Occipital lobe (tissue), 3 donors: ENCODE results near the gene SYCP3. TPM values are rescaled to one million over a fixed set of nuclear protein-coding genes. Genes with fewer than 3 reads are reported as not detected.

ENCODE experiments used
- DNase-seq: peaks from one replicate; lab custom pipeline; 2025; lab: John Stamatoyannopoulos, UW
- small RNA-seq: library from RNA; depleted of rRNA; stranded (forward); fragments of <200 nt; gene quantifications from one replicate; pipeline ENCODE3, GENCODE V24; 2014
- total RNA-seq: library from RNA; depleted of rRNA; stranded (reverse); fragments of >200 nt; gene quantifications from one replicate; pipeline ENCODE4 v1.2.3, GENCODE V29; 2014

Gene SYCP3
- total RNA-seq, 1 donor from 2014 or later, result 0.47 TPM

- no peak for DNase-seq
These were observed 58.6 kb downstream of the SYCP3 start for GRCh38 chr12:101680647-101681046.

DNA sequence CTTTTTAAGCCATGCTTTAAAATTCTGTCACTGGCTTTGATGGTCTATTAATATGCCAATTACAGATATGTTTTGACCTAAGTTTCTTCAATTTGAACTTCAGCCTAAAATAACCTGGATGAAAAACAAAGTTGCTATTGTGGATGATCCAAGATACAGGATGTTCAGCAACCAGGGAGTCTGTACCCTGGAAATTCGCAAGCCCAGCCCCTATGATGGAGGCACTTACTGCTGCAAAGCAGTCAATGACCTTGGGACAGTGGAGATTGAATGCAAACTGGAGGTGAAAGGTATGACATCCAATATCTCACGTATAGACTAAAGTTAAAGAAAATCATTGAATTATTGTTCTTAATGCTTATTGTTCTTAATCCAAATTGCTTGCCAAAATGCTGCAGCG lies 59.0 kb downstream of the SYCP3 start:
- no peak for DNase-seq

Small RNA genes within 50 kb of the gene (small RNA-seq; reads per million reads assigned to genes)
- gene RNA5SP368 (not detected), gene RNU6-101P (not detected), gene RNY1P16 (not detected)

Other genes starting within 250 kb of the SYCP3 start
- gene MYBPC1, start 144.5 kb downstream of the SYCP3 start, total RNA-seq, result 2.0 TPM
- gene CHPT1, start 41.8 kb downstream of the SYCP3 start, total RNA-seq, result 38.1 TPM
- 138 TPM for gene GNPTAB, start 91.5 kb upstream of the SYCP3 start, total RNA-seq
- 1.1 TPM for gene DRAM1, start 138.1 kb upstream of the SYCP3 start, total RNA-seq